GM12878 (cell line): ENCODE data around the gene ANO10. TPM values are rescaled to one million over a fixed set of nuclear protein-coding genes. Genes with fewer than 3 reads are reported as not detected.
A peak's percentile ranks its signal among the peaks of the same experiment; 100 is the strongest.

Source experiments
- ATAC-seq: fragments of 200-7000 bp; cut with Tn5 transposase; 3 replicates; pipeline ENCODE4 v1.9.1; 2020; ENCODE audit warnings: mild to moderate bottlenecking, moderate library complexity
- BruUV-seq: library from RNA; stranded (reverse); fragments of 400-500 nt; replicated peaks from 2 replicates; lab custom pipeline; 2021; lab: Mats Ljungman, UMichigan
- CTCF ChIA-PET: fragments of 300-600 bp; sonication (Branson Sonifier 250); formaldehyde crosslinking; extraction: SDS; loops from one replicate; lab custom pipeline; 2021; ENCODE audit warnings: inconsistent platforms; lab: Yijun Ruan, JAX
- POLR2A ChIA-PET: fragments of 350-600 bp; formaldehyde crosslinking; extraction: SDS; loops from one replicate; lab custom pipeline; 2021; ENCODE audit warnings: inconsistent platforms; lab: Charles Lee
- RAD21 ChIA-PET: fragments of 300-600 bp; sonication (Branson Sonifier 250); formaldehyde crosslinking; loops from one replicate; lab custom pipeline; 2023; ENCODE audit warnings: antibody characterized with exemption; ENCODE audit not compliant: unreplicated experiment; lab: Charles Lee
- SMC1A ChIA-PET: fragments of 300-600 bp; sonication (Branson Sonifier 250); formaldehyde crosslinking; loops from one replicate; lab custom pipeline; 2023; ENCODE audit not compliant: unreplicated experiment, uncharacterized antibody; lab: Charles Lee
- DNase-seq: peaks from one replicate; pipeline ENCODE4 v3.0.0-alpha.2; 2011; ENCODE audit warnings: low read depth, low spot score
- FAIRE-seq: peaks from 3 replicates; lab custom pipeline; 2011; peaks lifted over from hg19 to GRCh38; lab: Jason Lieb, UNC
- H2AFZ ChIP-seq: 2 replicates; pipeline ENCODE4 v1.6.0; 2011; ENCODE audit warnings: low read depth, low read length, control low read depth; ENCODE audit not compliant: control insufficient read depth
- H3K27ac ChIP-seq: 2 replicates; pipeline ENCODE4 v1.5.1; 2011; ENCODE audit warnings: control low read depth; ENCODE audit not compliant: control insufficient read depth, insufficient read depth
- H3K27me3 ChIP-seq, 2 experiments: replicated peaks in 1 of 2; 2 replicates each; pipeline versions ENCODE4 v1.6.0 to v1.6.1; 2011; ENCODE audit warnings: low read length in 1 of 2; ENCODE audit not compliant: control insufficient read depth in 2 of 2, insufficient read depth in 2 of 2
- H3K36me3 ChIP-seq, 2 experiments: 2 replicates each; pipeline ENCODE4 v1.5.1; 2011; ENCODE audit warnings: low read length in 1 of 2; ENCODE audit not compliant: control insufficient read depth in 2 of 2, insufficient read depth in 2 of 2
- H3K4me1 ChIP-seq: 2 replicates; pipeline ENCODE4 v1.6.1; 2011; ENCODE audit warnings: mild to moderate bottlenecking, low read length, moderate library complexity, mixed read lengths; ENCODE audit not compliant: control insufficient read depth, insufficient read depth
- H3K4me2 ChIP-seq: 2 replicates; pipeline ENCODE4 v1.6.0; 2011; ENCODE audit warnings: control low read depth; ENCODE audit not compliant: control insufficient read depth, insufficient read depth
- H3K4me3 ChIP-seq: fragments of 200-600 bp; sonication (generic); 2 replicates; pipeline ENCODE4 v1.5.1; 2016
- H3K79me2 ChIP-seq: 2 replicates; pipeline ENCODE4 v1.6.0; 2011; ENCODE audit warnings: low read length; ENCODE audit not compliant: control insufficient read depth, insufficient read depth
- H3K9ac ChIP-seq: 2 replicates; pipeline ENCODE4 v1.8.0; 2011; ENCODE audit warnings: low read length, control low read depth, mixed read lengths; ENCODE audit not compliant: control insufficient read depth, insufficient read depth
- H3K9me3 ChIP-seq: replicated peaks from 3 replicates; pipeline ENCODE4 v1.5.1; 2011; ENCODE audit warnings: mild to moderate bottlenecking, low read length; ENCODE audit not compliant: control insufficient read depth, insufficient read depth
- H4K20me1 ChIP-seq: 2 replicates; pipeline ENCODE4 v1.6.0; 2011; ENCODE audit not compliant: control insufficient read depth, insufficient read depth
- ATF2 ChIP-seq: IDR thresholded peaks from 2 replicates; pipeline ENCODE4 v1.6.1; 2012; ENCODE audit warnings: low read length, inconsistent platforms
- BCL11A ChIP-seq: IDR thresholded peaks from 2 replicates; pipeline ENCODE4 v1.6.1; 2011; ENCODE audit warnings: low read depth, low read length
- BHLHE40 ChIP-seq, 2 experiments: fragments of 450-650 bp in 1 of 2; IDR thresholded peaks; 2 replicates each; pipeline ENCODE4 v1.6.1; 2011 to 2017; ENCODE audit warnings: low read depth in 2 of 2, borderline replicate concordance in 1 of 2, improper control_type of control experiment in 1 of 2, low read length in 1 of 2, mild to moderate bottlenecking in 1 of 2
- GABPA ChIP-seq: IDR thresholded peaks from 2 replicates; pipeline ENCODE4 v1.6.1; 2014; ENCODE audit warnings: antibody characterized with exemption, low read depth, mild to moderate bottlenecking, inconsistent platforms
- IKZF1 ChIP-seq: fragments of 450-650 bp; conservative IDR thresholded peaks from 2 replicates; pipeline ENCODE4 v1.6.1; 2017; ENCODE audit warnings: antibody characterized with exemption, mild to moderate bottlenecking
- JUND ChIP-seq: IDR thresholded peaks from 2 replicates; pipeline ENCODE4 v1.6.1; 2012; ENCODE audit warnings: low read depth, mild to moderate bottlenecking, low read length, improper control_type of control experiment, moderate library complexity
- MLLT1 ChIP-seq: fragments of 450-650 bp; IDR thresholded peaks from 2 replicates; pipeline ENCODE4 v1.6.1; 2016; ENCODE audit warnings: mild to moderate bottlenecking
- PAX5 ChIP-seq: IDR thresholded peaks from 2 replicates; pipeline ENCODE4 v1.6.1; 2011; ENCODE audit warnings: low read depth, low read length, borderline replicate concordance
- SMC3 ChIP-seq: IDR thresholded peaks from 2 replicates; pipeline ENCODE4 v1.6.1; 2011; ENCODE audit warnings: low read length, improper control_type of control experiment, borderline replicate concordance
- SUPT20H ChIP-seq: IDR thresholded peaks from 2 replicates; pipeline ENCODE4 v1.6.1; 2011; ENCODE audit warnings: low read depth, mild to moderate bottlenecking, low read length, moderate library complexity, borderline replicate concordance; ENCODE audit not compliant: control insufficient read depth
- YBX1 ChIP-seq: fragments of 450-650 bp; IDR thresholded peaks from 2 replicates; pipeline ENCODE4 v1.6.1; 2016; ENCODE audit warnings: antibody characterized with exemption
- ZNF622 ChIP-seq: fragments of 450-650 bp; IDR thresholded peaks from 2 replicates; pipeline ENCODE4 v1.6.1; 2017; ENCODE audit warnings: mild to moderate bottlenecking, inconsistent platforms
- WGBS: methylation state at CpG from one replicate; pipeline ENCODE4 v1.1.6; 2016; ENCODE audit warnings: low lambda C conversion rate; ENCODE audit not compliant: insufficient replicate concordance, insufficient coverage; ENCODE audit errors: missing lambda C conversion rate; 5-methylcytosine and 5-hydroxymethylcytosine counted together
- in situ Hi-C: fragments of 300-500 bp; cut with MboI; formaldehyde crosslinking; loops from 9 replicates; pipeline ENCODE4 v1.14.3; 2018; ENCODE audit warnings: mixed read lengths
- intact Hi-C: fragments of 100-400 bp; cut with micrococcal nuclease; formaldehyde crosslinking; loops from one replicate; pipeline ENCODE4 v1.14.2; 2022; ENCODE audit not compliant: unreplicated experiment
- polyA plus RNA-seq, 11 experiments: library from polyadenylated mRNA; depleted of rRNA in 4 of 11; unstranded in 6 of 11; stranded (reverse) in 5 of 11; fragments of >200 nt; fragmentation: Nextera tagmentation in 4 of 11; fragmentation: Illumina TruSeq in 1 of 11; extraction: Ambion mirVana in 4 of 11; extraction: Trizol in 1 of 11; gene quantifications; 1 replicate in 1 of 11; 2 replicates in 10 of 11; pipeline versions ENCODE4 v1.2.1 to v1.2.3, GENCODE V29; 2011 to 2016; ENCODE audit warnings: inconsistent platforms in 2 of 11, missing spikeins in 2 of 11, low read depth in 1 of 11
- total RNA-seq, 4 experiments: library from RNA; depleted of rRNA in 3 of 4; stranded (reverse); fragments of >200 nt in 3 of 4; fragmentation: Illumina TruSeq in 1 of 4; extraction: Trizol in 1 of 4; gene quantifications; 2 replicates each; pipeline versions ENCODE4 v1.2.1 to v1.2.3, GENCODE V29; 2013 to 2021
- TF ChIP-seq, protein P1 (sequence below): fragments of 450-650 bp; IDR thresholded peaks from 2 replicates; pipeline ENCODE4 v1.6.1; 2016; ENCODE audit warnings: mild to moderate bottlenecking, moderate library complexity, borderline replicate concordance
- TF ChIP-seq, protein P2 (sequence below): fragments of 450-650 bp; IDR thresholded peaks from 2 replicates; pipeline ENCODE4 v1.6.1; 2018; ENCODE audit warnings: borderline replicate concordance, mild to moderate bottlenecking; ENCODE audit not compliant: partially characterized antibody

The ANO10 gene
- total and polyA plus RNA-seq, 10 of the 15 experiments (the other 5 are each of a cell fraction or from before 2014, with no cell fraction given) = 0.29 to 21.9 (median 1.6) TPM

- Histone ChIP-seq H3K4me1 (no peaks in the 10 kb centered on the region), H3K4me2 (no peak overlapping the region), H4K20me1 (no peaks in the 10 kb centered on the region), H3K27ac (no peak overlapping the region), H3K36me3 (no peaks in the 10 kb centered on the region), H3K27me3 (no peaks in the 10 kb centered on the region), H2AFZ (no peak overlapping the region), H3K9ac (no peak overlapping the region), H3K79me2 (no peaks in the 10 kb centered on the region), H3K4me3 (no peak overlapping the region), H3K9me3 (no peaks in the 10 kb centered on the region; the same call in 2 of the 3 replicates)
- ChIA-PET CTCF (no interaction called here), POLR2A (no interaction called here), RAD21 (no interaction called here), SMC1A (no interaction called here)
- no peak for FAIRE-seq
- intact Hi-C loops (no loop called here), in situ Hi-C loops (no loop called here)
- no TSS peak for BruUV-seq
- ATAC-seq = peak; percentile 70
- no peak for DNase-seq
- 53% methylated on average over 2 of the region's 2 CpGs for WGBS
- TF ChIP-seq GABPA = no peak
- TF ChIP-seq SUPT20H = no peak
- no peak for TF ChIP-seq ATF2
- TF ChIP-seq, protein P1, sequence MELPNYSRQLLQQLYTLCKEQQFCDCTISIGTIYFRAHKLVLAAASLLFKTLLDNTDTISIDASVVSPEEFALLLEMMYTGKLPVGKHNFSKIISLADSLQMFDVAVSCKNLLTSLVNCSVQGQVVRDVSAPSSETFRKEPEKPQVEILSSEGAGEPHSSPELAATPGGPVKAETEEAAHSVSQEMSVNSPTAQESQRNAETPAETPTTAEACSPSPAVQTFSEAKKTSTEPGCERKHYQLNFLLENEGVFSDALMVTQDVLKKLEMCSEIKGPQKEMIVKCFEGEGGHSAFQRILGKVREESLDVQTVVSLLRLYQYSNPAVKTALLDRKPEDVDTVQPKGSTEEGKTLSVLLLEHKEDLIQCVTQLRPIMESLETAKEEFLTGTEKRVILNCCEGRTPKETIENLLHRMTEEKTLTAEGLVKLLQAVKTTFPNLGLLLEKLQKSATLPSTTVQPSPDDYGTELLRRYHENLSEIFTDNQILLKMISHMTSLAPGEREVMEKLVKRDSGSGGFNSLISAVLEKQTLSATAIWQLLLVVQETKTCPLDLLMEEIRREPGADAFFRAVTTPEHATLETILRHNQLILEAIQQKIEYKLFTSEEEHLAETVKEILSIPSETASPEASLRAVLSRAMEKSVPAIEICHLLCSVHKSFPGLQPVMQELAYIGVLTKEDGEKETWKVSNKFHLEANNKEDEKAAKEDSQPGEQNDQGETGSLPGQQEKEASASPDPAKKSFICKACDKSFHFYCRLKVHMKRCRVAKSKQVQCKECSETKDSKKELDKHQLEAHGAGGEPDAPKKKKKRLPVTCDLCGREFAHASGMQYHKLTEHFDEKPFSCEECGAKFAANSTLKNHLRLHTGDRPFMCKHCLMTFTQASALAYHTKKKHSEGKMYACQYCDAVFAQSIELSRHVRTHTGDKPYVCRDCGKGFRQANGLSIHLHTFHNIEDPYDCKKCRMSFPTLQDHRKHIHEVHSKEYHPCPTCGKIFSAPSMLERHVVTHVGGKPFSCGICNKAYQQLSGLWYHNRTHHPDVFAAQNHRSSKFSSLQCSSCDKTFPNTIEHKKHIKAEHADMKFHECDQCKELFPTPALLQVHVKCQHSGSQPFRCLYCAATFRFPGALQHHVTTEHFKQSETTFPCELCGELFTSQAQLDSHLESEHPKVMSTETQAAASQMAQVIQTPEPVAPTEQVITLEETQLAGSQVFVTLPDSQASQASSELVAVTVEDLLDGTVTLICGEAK = no peak
- TF ChIP-seq BCL11A = no peak
- no peak for TF ChIP-seq MLLT1
- TF ChIP-seq YBX1 = no peak
- peak in 1 of 2 experiments; percentile 15; a peak in 1 of 4 replicates for TF ChIP-seq BHLHE40 (IDR thresholded peaks at IDR 0.05; ENCODE audit: borderline replicate concordance in 1 of 2, low read depth in 2 of 2, low read length in 1 of 2)
- TF ChIP-seq ZNF622 = no peak
- TF ChIP-seq JUND = no peak
- no peak for TF ChIP-seq SMC3
- TF ChIP-seq PAX5 = no peak
- TF ChIP-seq, protein P2, sequence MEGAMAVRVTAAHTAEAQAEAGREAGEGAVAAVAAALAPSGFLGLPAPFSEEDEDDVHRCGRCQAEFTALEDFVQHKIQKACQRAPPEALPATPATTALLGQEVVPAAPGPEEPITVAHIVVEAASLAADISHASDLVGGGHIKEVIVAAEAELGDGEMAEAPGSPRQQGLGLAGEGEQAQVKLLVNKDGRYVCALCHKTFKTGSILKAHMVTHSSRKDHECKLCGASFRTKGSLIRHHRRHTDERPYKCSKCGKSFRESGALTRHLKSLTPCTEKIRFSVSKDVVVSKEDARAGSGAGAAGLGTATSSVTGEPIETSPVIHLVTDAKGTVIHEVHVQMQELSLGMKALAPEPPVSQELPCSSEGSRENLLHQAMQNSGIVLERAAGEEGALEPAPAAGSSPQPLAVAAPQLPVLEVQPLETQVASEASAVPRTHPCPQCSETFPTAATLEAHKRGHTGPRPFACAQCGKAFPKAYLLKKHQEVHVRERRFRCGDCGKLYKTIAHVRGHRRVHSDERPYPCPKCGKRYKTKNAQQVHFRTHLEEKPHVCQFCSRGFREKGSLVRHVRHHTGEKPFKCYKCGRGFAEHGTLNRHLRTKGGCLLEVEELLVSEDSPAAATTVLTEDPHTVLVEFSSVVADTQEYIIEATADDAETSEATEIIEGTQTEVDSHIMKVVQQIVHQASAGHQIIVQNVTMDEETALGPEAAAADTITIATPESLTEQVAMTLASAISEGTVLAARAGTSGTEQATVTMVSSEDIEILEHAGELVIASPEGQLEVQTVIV = no peak
- peak; percentile 52; the same call in 1 of the 2 replicates for TF ChIP-seq IKZF1
These were observed 5.5 kb upstream of the ANO10 start for GRCh38 chr3:43627360-43627759.
